Panc1 (cell line): ENCODE data around the gene DBH. TPM values are rescaled to one million over a fixed set of nuclear protein-coding genes. Genes with fewer than 3 reads are reported as not detected.

Experiments used
- ATAC-seq: fragments of 200-7000 bp; cut with Tn5 transposase; 2 replicates; pipeline ENCODE4 v1.9.1; 2020; ENCODE audit warnings: mild to moderate bottlenecking, moderate library complexity
- BruUV-seq: library from RNA; stranded (reverse); fragments of 400-500 nt; replicated peaks from 2 replicates; lab custom pipeline; 2021; lab: Mats Ljungman, UMichigan
- CTCF ChIA-PET: fragments of 300-600 bp; sonication (Branson Sonifier 250); formaldehyde crosslinking; loops from one replicate; lab custom pipeline; 2022; ENCODE audit warnings: antibody characterized with exemption; lab: Charles Lee
- POLR2A ChIA-PET: fragments of 300-600 bp; sonication (Branson Sonifier 250); formaldehyde crosslinking; loops from one replicate; lab custom pipeline; 2022; ENCODE audit warnings: antibody characterized with exemption; lab: Charles Lee
- DNase-seq: peaks from one replicate; pipeline ENCODE4 v3.0.0-alpha.2; 2010; ENCODE audit warnings: low read depth, low spot score
- H3K27ac ChIP-seq: 2 replicates; pipeline ENCODE4 v1.5.1; 2011; ENCODE audit warnings: mild to moderate bottlenecking, low read length, inconsistent platforms
- H3K27me3 ChIP-seq: fragments of 200-500 bp; sonication (Bioruptor generic); 2 replicates; pipeline ENCODE4 v1.6.0; 2014; ENCODE audit warnings: low read length, inconsistent platforms; ENCODE audit not compliant: control insufficient read depth, insufficient read depth
- H3K36me3 ChIP-seq: fragments of 200-500 bp; sonication (Bioruptor generic); 2 replicates; pipeline ENCODE4 v1.5.1; 2014; ENCODE audit warnings: inconsistent platforms, mild to moderate bottlenecking, low read length, moderate library complexity; ENCODE audit not compliant: control insufficient read depth, insufficient read depth
- H3K4me1 ChIP-seq: 2 replicates; pipeline ENCODE4 v1.5.1; 2011; ENCODE audit warnings: inconsistent platforms, mild to moderate bottlenecking, low read length, moderate library complexity; ENCODE audit not compliant: control insufficient read depth, insufficient read depth
- H3K4me3 ChIP-seq, 2 experiments: 2 replicates each; pipeline ENCODE4 v1.5.1; 2011 to 2012; ENCODE audit warnings: low read depth in 2 of 2, low read length in 2 of 2, mild to moderate bottlenecking in 2 of 2, inconsistent platforms in 1 of 2, moderate library complexity in 1 of 2
- H3K9me3 ChIP-seq: fragments of 200-500 bp; sonication (Bioruptor generic); 2 replicates; pipeline ENCODE4 v1.5.1; 2014; ENCODE audit warnings: low read depth, mild to moderate bottlenecking, inconsistent platforms, low read length, moderate library complexity; ENCODE audit not compliant: control insufficient read depth, insufficient read depth
- POLR2AphosphoS5 ChIP-seq: IDR thresholded peaks from 2 replicates; pipeline ENCODE4 v1.6.1; 2012; ENCODE audit warnings: mild to moderate bottlenecking, low read depth, low read length, moderate library complexity
- REST ChIP-seq, 2 experiments: IDR thresholded peaks; 2 replicates each; pipeline ENCODE4 v1.6.1; 2011 to 2012; ENCODE audit warnings: low read depth in 2 of 2, control low read depth in 1 of 2, low read length in 1 of 2, mild to moderate bottlenecking in 1 of 2, moderate library complexity in 1 of 2; ENCODE audit not compliant: insufficient read depth in 1 of 2
- SIN3A ChIP-seq: IDR thresholded peaks from 2 replicates; pipeline ENCODE4 v1.6.1; 2012; ENCODE audit warnings: low read depth, mild to moderate bottlenecking, low read length, moderate library complexity, borderline replicate concordance; ENCODE audit not compliant: insufficient read depth
- TCF7L2 ChIP-seq: IDR thresholded peaks from 2 replicates; pipeline ENCODE4 v1.6.1; 2011; ENCODE audit warnings: mild to moderate bottlenecking, low read depth, low read length, inconsistent platforms
- in situ Hi-C: cut with HindIII; loops from 2 replicates; pipeline ENCODE4 v1.10.0; 2016; ENCODE audit warnings: low sequenced_read_pairs, low pct_unique_long_range_greater_than_20kb
- intact Hi-C: fragments of 100-400 bp; cut with micrococcal nuclease; formaldehyde crosslinking; loops from one replicate; pipeline ENCODE4 v1.10.0; 2022; ENCODE audit not compliant: unreplicated experiment
- total RNA-seq: library from RNA; stranded (reverse); gene quantifications from one replicate; pipeline ENCODE4 v1.2.1, GENCODE V29; 2021; ENCODE audit not compliant: unreplicated experiment
- TF ChIP-seq, protein P1 (sequence below): fragments of 450-650 bp; IDR thresholded peaks from 2 replicates; pipeline ENCODE4 v1.5.1; 2017; ENCODE audit warnings: mild to moderate bottlenecking

DBH gene
- total RNA-seq, 1 experiment from 2014 or later: not detected

- no TSS peak for BruUV-seq
These were observed 9.0 kb downstream of the DBH start for GRCh38 chr9:133645021-133645765.

DNA sequence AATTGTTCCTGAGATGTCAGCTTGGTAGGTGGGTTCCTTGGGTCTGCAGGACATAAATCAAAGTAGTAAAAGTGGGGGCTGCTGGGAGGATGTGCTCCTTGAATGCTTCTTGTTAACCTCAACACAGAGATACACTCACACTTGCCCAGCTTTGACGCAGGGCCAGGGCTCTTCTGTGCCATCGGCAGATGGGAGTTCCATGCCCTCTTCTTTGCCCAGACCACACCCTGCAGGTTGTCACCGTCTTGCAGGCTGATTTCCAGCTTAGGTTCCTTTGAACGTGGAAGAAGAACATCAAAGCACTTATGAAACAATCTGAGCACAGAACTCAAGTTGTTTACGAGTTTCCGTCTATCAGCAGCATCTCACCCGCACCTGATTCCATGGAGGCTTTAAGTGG is 11.0 kb downstream of the DBH start:
- no peak for DNase-seq
- POLR2A ChIA-PET: no interaction called here
- no peak for ATAC-seq
- H3K9me3 ChIP-seq: no peaks in the 10 kb centered on the region
- H3K36me3 ChIP-seq: no peaks in the 10 kb centered on the region
- no peak overlapping the region for H3K4me3 ChIP-seq
- CTCF ChIA-PET: no interaction called here
- no peak overlapping the region for H3K27ac ChIP-seq
- H3K27me3 ChIP-seq: no peaks in the 10 kb centered on the region; the same call in 1 of the 2 replicates
- BruUV-seq: no TSS peak
- in situ Hi-C loops: no loop called here
- intact Hi-C loops: no loop called here
- no peaks in the 10 kb centered on the region for H3K4me1 ChIP-seq
- TF ChIP-seq, protein P1, sequence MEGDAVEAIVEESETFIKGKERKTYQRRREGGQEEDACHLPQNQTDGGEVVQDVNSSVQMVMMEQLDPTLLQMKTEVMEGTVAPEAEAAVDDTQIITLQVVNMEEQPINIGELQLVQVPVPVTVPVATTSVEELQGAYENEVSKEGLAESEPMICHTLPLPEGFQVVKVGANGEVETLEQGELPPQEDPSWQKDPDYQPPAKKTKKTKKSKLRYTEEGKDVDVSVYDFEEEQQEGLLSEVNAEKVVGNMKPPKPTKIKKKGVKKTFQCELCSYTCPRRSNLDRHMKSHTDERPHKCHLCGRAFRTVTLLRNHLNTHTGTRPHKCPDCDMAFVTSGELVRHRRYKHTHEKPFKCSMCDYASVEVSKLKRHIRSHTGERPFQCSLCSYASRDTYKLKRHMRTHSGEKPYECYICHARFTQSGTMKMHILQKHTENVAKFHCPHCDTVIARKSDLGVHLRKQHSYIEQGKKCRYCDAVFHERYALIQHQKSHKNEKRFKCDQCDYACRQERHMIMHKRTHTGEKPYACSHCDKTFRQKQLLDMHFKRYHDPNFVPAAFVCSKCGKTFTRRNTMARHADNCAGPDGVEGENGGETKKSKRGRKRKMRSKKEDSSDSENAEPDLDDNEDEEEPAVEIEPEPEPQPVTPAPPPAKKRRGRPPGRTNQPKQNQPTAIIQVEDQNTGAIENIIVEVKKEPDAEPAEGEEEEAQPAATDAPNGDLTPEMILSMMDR: no peak
- TF ChIP-seq POLR2AphosphoS5: no peak
- TF ChIP-seq SIN3A: no peak
- no peak for TF ChIP-seq TCF7L2
- TF ChIP-seq REST (IDR thresholded peaks at IDR 0.05; ENCODE audit: insufficient read depth in 1 of 2, low read depth in 2 of 2, low read length in 1 of 2): no peak

More at GRCh38 chr9:133645021-133645765, 9.0 kb downstream of the DBH start:
- intact Hi-C loops (no loop called here), in situ Hi-C loops (no loop called here)
- ChIA-PET POLR2A (no interaction called here), CTCF (no interaction called here)
- DNase-seq: no peak
- Histone ChIP-seq H3K36me3 (no peaks in the 10 kb centered on the region), H3K27ac (no peak overlapping the region), H3K4me3 (no peak overlapping the region), H3K27me3 (no peaks in the 10 kb centered on the region; the same call in 1 of the 2 replicates), H3K4me1 (no peaks in the 10 kb centered on the region), H3K9me3 (no peaks in the 10 kb centered on the region)
- no peak for ATAC-seq
- TF ChIP-seq TCF7L2 (no peak), SIN3A (no peak), POLR2AphosphoS5 (no peak), REST (IDR thresholded peaks at IDR 0.05; ENCODE audit: insufficient read depth in 1 of 2, low read depth in 2 of 2, low read length in 1 of 2) (no peak)
- TF ChIP-seq, protein P1: no peak
